NCI-H774 (cell line): Measurements from ENCODE around the gene TBC1D2B.
"Not testable (repeated sequence)": the region's sequence is repeated elsewhere in the genome, so short reads cannot be mapped to it uniquely, and the experiment has no call there.

Experiments
- DNase-seq: peaks from one replicate; lab custom pipeline; 2025; lab: John Stamatoyannopoulos, UW

Gene TBC1D2B

DNA sequence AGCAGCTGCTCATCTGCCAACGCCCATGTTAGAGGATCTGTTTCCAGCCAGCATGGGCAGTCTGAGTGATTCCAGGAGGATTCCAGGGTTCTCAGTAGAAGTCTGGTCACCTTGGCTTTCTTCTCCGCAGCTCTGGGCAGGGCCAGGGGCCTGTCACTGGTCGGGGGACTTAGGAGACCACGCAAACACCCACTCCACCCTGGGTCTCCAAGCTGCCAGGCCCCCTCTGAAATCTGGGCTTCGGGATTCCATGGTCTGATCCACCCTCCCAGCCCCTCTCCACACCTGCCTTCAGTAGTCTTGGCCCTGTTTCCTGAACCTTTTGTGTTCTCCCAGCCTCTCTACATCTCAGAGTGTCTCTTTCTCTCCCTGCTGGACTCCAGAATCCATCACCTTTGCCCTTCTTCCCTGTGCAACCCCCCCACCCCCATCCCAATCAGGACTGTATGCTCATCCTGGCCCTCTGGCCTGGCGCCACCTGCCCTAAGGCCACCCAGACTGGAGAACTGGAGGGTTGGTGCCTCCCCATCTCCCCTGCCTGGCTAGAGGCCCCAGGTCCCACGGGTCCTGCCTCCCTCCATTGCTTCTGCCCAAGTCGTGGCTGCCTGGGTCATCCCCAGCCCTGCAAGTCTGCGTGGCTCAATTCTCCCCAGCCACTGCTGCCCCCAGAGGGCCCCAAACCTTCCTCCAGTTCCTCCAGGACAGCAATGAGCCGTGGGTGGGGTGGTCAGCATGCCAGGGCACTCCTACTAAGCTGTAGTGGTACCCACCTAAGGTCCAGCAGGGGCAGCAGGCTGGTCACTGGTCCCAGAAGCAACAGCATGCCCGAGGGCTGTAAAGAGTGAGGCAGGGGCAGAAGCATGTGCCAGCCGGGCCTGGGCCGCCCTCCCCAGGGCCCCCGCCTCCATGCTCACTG, 102.8 kb downstream of the TBC1D2B start:
- no peak for DNase-seq

DNA sequence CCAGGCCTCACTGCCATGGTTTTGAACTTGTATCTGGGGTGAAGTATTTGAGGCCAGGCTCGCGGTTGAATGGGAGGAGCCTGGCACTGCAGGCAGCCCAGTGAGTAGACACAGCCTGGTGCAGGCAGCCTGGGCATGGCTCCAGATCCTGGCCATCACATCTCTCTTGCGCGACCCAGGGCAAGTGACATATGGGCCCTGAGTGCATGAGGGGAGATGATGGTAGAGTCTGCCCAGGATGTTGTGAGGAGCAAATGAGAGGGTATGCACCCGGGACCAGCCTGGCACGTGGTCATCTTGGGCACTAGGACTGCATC, 103.5 kb downstream of the TBC1D2B start:
- no peak for DNase-seq

DNA sequence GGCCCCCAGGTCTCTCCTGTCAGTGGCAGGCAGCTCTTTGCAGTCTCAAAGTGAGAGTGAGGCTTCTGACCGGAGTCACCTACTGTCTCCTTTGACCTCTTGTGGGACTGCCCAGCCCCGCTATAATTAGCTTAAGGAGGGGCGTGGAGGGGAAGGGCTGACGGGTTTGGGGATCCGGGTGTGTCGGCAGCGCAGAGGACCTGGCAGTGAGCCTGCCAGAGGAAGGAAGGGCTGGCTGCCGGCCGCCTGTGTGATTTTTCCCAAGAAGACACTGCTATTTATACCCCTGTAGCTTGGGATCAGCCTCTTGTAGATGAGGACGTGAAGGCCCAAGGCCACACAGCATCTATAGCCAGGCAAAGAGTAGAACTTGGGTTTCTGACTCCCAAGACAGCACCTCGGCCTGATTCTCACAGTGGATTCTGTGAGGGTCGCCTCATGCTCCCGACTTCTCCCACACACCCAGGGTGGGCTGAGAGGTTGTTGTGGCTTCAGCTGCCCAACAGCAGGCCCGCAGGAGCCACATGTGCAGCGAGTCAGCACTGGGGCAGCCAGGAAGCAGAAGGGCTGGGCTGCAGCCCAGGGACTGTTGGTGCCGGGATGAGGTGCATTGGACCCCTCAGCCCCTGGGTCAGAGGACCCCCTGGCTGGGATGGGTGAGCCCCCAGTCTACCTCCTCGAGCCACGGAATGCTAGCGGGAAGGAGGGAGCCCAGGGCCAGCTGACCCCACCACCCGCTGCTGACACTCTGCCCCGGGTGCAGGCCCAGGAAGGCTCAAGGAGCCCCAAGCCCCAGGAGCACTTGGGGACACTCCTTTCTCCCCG, 104.0 kb downstream of the TBC1D2B start:
- not testable (repeated sequence) for DNase-seq

DNA sequence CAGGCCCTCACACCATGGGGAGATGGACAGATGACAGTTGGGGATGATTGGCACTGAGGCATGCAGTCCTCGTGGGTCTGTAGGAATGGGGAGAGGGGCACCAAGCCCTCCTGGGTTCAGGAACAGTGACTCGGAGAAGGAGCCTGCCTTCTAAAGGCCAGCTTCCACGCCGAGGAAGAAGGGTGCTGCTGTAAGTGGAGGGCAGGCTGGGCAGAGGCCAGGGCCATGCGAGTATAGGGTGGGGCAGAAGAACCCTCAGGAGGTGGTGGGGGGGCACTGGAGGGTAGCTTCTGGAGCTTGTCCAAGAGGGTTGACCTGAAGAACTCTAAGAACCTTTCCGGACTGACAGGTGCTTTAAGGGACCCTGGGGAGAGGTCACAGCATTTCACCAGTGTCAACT, 104.8 kb downstream of the TBC1D2B start:
- not testable (repeated sequence) for DNase-seq

DNA sequence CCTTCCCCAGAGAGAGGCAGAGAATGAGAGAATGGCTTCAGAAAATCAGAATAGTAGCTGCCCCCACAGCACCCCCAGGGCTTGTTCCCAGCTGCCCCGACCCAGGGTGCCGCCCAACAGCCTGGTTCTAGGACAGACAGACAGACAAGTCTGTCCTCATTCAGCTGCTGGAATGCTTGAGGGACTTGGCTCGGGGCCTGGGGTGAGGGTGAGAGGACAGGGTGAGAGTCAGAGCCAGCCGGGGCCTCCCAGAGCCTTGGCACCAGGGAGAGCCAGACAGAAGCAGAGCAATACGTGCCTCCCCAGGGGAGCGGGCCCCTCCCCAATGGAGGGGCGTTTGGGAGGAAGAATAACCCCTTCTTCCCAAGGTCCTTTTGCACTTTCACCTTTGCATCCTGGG, 105.6 kb downstream of the TBC1D2B start:
- DNase-seq: not testable (repeated sequence)

DNA sequence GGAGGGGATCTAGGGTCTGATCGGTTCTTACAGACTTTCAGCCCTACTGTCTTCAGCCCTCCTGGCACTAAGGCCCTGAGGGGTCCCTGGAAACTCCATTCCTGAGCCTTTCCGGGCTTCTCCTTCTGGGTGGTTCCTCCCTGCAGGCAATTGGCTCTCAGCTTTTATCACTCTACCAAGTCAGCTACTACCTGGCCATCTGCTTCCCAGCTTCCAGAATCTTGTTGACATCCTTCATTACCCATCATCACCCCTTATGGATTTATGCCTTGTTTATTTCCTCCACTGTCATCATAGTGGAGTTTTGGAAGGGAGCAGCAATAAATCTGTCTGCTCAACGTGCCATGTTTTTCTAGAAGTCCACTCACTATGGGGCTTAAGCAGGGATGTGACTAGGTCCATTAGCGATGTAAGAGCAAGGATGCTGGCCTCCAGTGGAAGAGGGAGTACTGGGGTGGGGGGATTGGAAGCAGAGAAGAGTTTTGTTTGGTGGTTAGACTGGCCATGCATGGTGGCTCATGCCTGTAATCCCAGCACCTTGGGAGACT, 106.6 kb downstream of the TBC1D2B start:
- not testable (repeated sequence) for DNase-seq

DNA sequence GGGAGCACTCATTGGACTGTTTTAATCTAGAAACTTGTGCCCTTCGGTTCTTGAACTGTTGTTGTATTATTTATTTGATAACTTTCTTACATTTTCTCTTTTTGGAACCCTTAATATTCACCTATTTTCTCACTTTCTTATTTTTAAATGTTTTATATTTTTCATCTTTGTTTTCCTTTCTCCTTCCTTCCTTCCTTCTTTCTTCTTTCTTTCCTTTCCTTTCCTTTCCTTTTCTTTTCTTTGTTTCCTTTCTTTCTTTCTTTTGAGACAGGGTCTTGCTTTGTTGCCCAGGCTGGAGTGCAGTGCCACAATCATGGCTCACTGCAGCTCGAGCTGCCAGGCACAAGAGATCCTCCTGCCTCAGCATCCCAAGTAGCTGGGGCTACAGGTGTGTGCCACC, 108.5 kb downstream of the TBC1D2B start:
- no peak for DNase-seq

DNA sequence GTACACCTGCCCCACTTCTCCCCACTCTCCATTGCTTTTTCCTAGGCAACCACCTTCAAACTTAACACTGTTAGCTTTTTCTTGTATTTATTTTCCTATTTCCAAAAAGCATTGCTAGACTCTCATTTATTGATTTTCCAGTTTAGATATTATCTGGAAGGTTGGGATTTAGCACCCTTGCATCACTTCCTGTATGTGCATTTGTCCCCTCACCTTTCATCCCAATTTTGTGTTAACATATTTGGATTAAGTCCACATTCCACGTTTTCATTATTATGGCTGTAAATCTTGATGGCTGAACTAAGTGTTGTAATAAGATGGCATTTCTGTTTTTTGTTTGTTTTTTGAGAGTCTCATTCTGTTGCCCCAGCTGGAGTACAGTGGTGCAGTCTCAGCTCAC, 109.7 kb downstream of the TBC1D2B start:
- DNase-seq: no peak

DNA sequence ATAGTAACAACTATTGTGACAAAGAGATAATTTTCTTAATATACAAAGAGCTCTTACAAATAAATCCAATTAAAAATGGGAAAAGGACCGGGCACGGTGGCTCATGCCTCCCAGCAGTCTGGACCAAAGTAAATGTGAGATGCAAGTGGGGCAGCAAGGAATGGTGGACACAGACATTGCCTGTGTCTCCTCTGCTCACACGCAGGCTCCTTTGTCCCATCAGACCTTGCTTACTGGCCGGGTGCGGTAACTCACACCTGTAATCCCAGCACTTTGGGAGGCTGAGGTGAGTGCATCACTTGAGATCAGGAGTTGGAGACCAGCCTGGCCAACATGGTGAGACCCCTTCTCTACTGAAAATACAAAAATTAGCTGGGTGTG, 110.3 kb downstream of the TBC1D2B start:
- not testable (repeated sequence) for DNase-seq

DNA sequence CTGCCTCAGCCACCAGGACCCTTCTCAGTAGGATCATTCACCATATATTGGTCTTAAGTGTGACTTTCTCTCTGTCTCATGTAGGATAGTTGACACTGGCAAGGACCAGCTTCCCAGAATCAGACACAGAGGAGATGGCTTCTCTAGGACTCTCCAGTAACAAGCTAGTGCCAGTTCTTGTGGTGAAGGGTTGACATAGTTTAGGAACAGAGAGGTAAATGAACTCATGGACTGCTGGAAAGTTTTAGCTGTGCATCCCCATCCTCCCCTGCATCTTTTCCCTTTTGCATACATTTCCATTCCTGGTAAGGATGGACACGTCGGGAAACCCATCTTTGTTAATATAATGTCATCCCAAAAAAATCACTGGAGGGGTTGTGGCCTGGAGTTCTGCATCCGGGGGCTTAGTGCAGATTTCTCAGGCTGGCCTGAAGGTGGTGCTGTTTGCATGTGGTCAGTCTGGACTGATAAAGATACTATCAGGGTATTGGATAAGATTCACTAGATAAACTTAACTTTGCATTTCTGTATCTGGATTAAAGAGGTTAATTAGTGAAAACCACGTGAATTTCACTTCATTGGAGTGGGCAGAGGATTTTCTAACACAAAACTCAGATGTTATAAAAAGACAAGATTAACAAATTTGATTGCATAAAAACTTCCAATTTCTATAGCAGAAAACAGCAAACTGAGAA, 110.8 kb downstream of the TBC1D2B start:
- peak; percentile 9 for DNase-seq

DNA sequence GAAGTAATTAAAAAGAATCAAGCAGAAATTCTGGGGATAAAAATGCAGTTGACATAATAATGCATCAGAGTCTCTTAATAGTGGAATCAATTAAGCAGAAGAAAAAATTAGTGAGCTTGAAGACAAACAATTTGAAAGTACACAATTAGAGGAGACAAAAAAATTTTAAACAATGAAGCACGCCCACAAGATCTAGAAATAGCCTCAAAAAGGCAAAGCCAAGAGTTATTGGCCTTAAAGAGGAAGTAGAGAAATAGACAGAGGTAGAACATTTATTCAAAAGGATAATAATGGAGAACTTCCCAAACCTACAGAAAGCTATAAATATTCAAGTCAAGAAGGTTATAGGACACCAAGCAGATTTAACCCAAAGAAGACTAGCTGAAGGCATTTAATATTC, 113.3 kb downstream of the TBC1D2B start:
- no peak for DNase-seq

DNA sequence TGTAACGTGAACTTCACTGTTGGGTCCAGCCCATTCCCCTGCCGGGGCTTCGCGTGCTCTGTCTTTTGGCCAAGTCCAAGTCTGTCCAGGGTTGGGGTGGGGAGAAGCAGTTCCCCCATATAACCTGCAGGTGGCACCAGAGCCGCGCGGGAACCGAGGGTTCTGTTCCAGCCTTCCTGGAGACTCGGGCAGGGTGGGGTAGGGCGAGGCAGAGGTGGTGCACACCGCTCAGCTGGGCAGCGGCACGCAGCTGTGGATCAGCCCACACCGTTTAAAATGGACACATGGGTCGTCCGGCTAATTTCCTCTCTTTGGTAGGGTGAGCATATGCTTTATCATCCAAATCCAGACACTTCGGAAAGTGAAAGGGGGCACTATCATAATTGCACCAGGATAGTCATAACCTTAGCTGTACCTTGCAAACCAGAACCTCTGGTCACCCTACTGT, 118.1 kb downstream of the TBC1D2B start:
- DNase-seq: peak; percentile 65

DNA sequence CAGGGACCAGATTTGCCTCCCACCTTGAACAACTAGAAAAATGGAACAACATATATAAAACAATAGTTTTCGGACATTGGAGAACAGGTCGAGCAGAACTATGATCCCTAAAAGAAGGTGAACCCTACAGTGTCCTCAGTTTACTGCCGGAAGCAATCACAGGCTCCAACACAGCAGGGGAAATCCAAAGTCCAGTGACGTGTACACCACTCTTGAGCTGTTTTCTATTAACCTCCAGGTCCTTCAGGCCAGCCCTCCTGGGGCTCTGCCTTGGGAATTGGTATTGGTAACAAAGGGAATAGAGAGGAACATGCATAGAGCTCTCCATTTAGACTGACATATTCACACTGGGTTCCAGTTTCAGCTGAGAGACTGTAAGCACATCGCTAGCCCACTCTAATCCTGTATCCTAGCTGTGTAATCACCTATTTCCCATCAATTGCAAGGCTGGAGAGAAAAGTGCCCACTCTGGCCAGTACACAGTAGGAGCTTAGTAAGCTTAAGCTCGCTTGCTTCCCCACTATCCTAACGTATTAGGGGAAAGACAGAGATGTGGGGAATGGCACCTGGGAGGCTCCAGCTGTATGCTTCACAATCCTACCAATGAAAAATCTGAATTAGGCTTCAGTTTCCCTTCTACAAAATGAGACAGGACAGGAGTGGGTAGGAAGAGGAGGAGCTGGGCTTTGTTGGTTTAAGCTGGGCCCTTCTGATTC, 118.6 kb downstream of the TBC1D2B start:
- DNase-seq: not testable (repeated sequence)

DNA sequence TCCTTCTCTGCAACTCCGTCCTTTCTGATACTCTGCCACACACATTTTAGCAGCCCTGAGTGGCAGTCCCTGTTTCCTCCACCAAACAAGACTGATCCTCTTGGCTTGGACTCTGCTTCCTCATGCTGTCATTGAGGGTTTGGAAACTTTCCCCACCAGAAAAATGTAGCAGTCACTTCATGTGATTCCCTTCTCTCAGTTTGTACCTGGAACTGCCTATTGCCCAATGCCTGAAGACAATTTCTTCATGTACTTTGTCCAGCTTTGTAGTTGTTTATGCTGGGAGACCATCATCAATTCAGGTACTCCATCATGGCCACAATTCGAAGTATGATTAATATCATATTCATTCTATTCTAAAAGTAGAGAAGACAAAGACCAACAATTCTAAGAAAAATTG, 119.5 kb downstream of the TBC1D2B start:
- DNase-seq: not testable (repeated sequence)

DNA sequence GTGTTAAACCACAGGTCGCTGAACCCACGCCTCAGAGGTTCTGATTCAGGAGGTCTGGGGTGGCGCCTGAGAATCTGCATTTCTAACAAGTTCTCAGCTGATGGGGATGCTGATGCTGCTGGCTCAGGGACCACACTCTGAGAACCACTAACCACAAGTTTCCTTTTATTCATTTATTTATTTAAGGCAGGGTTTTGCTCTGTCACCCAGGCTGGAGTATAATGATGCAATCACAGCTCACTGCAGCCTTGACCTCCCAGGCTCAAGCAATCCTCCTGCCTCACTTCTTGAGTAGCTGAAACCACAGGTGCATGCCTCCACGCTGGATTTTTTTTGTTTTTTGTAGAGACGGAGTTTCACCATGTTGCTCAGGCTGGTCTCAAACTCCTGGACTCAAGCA, 123.6 kb downstream of the TBC1D2B start:
- DNase-seq: not testable (repeated sequence)

DNA sequence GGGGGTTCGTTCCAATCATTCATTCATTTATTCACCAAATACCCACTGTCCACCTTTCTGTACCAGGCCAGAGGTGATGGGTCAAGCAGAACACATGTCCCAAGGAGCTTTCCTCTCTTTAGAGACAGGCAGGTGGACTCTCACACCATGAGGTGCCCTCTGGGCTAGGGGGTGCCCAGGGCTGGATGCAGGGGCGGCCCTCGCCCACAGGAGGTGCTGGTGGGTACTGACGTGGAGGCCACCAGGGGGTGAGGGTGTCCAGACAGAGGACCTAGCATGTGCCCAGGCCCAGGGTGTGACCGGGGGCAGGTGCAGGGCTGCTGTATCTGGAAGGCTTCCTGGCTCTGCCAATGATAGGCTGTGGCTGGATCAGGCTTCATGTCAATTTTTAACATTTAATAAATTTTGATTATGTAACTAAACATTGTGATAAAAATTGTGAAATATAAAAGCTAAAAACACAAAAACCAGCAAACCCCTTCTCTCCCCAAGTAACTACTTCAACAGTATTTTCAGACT, 124.5 kb downstream of the TBC1D2B start:
- DNase-seq: not testable (repeated sequence)

DNA sequence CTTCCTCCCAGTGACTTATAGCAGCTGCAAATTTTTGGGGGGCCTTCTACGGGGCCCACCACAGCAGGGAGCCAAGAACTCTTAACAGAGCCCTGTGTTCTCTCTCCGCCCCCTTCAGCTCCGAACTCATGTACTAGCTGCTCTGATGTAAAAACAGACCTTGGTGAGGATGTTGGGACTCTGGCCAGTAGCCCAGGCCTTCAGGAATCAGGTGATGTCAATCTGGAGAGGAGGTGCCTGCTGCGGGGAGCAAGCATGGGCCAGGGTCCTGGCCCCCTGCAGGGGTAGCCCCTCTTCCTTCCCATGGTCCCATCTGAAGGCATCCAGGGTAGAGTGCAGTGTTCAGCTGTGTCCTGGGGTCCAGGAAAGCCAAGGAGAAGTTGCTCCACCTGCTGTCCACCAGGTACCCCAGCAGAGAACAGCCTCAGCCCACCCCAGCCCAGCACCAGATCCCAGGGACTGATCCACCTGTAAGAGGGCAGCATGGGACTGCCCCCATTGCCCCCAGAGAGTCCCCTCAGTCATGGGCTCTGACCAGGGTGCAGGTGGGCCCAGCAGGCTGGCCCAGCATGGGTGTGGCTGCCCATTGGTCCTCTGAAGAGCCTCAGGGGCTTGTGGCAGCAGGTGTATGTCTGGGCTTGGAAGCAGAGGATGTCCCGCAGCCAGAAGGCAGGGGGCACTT, 126.3 kb downstream of the TBC1D2B start:
- DNase-seq: not testable (repeated sequence)

DNA sequence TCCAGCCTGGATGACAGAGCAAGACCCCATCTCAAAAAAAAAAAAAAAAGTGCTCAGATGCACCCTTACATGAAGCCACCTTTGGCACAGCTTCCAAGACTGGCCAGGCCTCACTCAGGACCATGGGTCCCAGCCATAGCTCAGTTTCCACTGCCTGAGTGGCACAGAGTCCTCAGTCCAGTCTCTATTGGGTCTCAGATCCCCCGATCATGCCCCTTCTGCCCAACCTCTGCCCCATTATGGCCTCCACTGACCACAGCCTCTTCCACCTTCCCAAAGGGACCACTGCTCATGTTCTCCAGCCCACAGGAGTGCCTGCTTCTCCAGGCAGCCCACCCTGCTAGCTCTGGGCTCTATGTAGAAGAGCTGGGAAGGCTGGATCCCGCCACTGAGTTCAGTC, 127.0 kb downstream of the TBC1D2B start:
- DNase-seq: not testable (repeated sequence)

DNA sequence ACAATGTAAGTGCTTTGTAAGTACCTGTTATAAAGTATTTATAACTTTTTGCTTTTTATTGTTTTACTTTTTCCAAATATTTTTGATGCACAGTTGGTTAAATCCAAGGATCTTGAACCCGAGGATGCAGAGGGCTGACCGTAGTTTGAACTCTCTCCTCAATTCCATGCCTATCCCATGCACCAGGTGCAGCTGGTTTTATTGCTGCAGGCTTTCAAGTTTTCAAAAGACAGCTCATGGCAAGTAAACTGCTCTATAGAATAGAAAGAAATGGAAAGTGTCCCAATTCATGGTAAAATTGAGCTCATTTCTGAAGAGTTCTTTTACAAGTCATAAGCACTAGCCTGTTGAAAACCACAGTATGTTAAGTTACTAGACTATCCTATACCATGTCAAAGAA, 131.9 kb downstream of the TBC1D2B start:
- DNase-seq: no peak
